GM12878 (cell line): ENCODE results near the gene TBC1D8. TPM values are rescaled to one million over a fixed set of nuclear protein-coding genes. Genes with fewer than 3 reads are reported as not detected.

Source experiments
- ATAC-seq: fragments of 200-7000 bp; cut with Tn5 transposase; 3 replicates; pipeline ENCODE4 v1.9.1; 2020; ENCODE audit warnings: mild to moderate bottlenecking, moderate library complexity
- BruUV-seq: library from RNA; stranded (reverse); fragments of 400-500 nt; replicated peaks from 2 replicates; lab custom pipeline; 2021; lab: Mats Ljungman, UMichigan
- CTCF ChIA-PET: fragments of 300-600 bp; sonication (Branson Sonifier 250); formaldehyde crosslinking; extraction: SDS; loops from one replicate; lab custom pipeline; 2021; ENCODE audit warnings: inconsistent platforms; lab: Yijun Ruan, JAX
- POLR2A ChIA-PET: fragments of 350-600 bp; formaldehyde crosslinking; extraction: SDS; loops from one replicate; lab custom pipeline; 2021; ENCODE audit warnings: inconsistent platforms; lab: Charles Lee
- RAD21 ChIA-PET: fragments of 300-600 bp; sonication (Branson Sonifier 250); formaldehyde crosslinking; loops from one replicate; lab custom pipeline; 2023; ENCODE audit warnings: antibody characterized with exemption; ENCODE audit not compliant: unreplicated experiment; lab: Charles Lee
- SMC1A ChIA-PET: fragments of 300-600 bp; sonication (Branson Sonifier 250); formaldehyde crosslinking; loops from one replicate; lab custom pipeline; 2023; ENCODE audit not compliant: unreplicated experiment, uncharacterized antibody; lab: Charles Lee
- DNase-seq: peaks from one replicate; pipeline ENCODE4 v3.0.0-alpha.2; 2011; ENCODE audit warnings: low read depth, low spot score
- FAIRE-seq: peaks from 3 replicates; lab custom pipeline; 2011; peaks lifted over from hg19 to GRCh38; lab: Jason Lieb, UNC
- H2AFZ ChIP-seq: 2 replicates; pipeline ENCODE4 v1.6.0; 2011; ENCODE audit warnings: low read depth, low read length, control low read depth; ENCODE audit not compliant: control insufficient read depth
- H3K27ac ChIP-seq: 2 replicates; pipeline ENCODE4 v1.5.1; 2011; ENCODE audit warnings: control low read depth; ENCODE audit not compliant: control insufficient read depth, insufficient read depth
- H3K27me3 ChIP-seq, 2 experiments: replicated peaks in 1 of 2; 2 replicates each; pipeline versions ENCODE4 v1.6.0 to v1.6.1; 2011; ENCODE audit warnings: low read length in 1 of 2; ENCODE audit not compliant: control insufficient read depth in 2 of 2, insufficient read depth in 2 of 2
- H3K36me3 ChIP-seq, 2 experiments: 2 replicates each; pipeline ENCODE4 v1.5.1; 2011; ENCODE audit warnings: low read length in 1 of 2; ENCODE audit not compliant: control insufficient read depth in 2 of 2, insufficient read depth in 2 of 2
- H3K4me1 ChIP-seq: 2 replicates; pipeline ENCODE4 v1.6.1; 2011; ENCODE audit warnings: mild to moderate bottlenecking, low read length, moderate library complexity, mixed read lengths; ENCODE audit not compliant: control insufficient read depth, insufficient read depth
- H3K4me2 ChIP-seq: 2 replicates; pipeline ENCODE4 v1.6.0; 2011; ENCODE audit warnings: control low read depth; ENCODE audit not compliant: control insufficient read depth, insufficient read depth
- H3K4me3 ChIP-seq: fragments of 200-600 bp; sonication (generic); 2 replicates; pipeline ENCODE4 v1.5.1; 2016
- H3K79me2 ChIP-seq: 2 replicates; pipeline ENCODE4 v1.6.0; 2011; ENCODE audit warnings: low read length; ENCODE audit not compliant: control insufficient read depth, insufficient read depth
- H3K9ac ChIP-seq: 2 replicates; pipeline ENCODE4 v1.8.0; 2011; ENCODE audit warnings: low read length, control low read depth, mixed read lengths; ENCODE audit not compliant: control insufficient read depth, insufficient read depth
- H3K9me3 ChIP-seq: replicated peaks from 3 replicates; pipeline ENCODE4 v1.5.1; 2011; ENCODE audit warnings: mild to moderate bottlenecking, low read length; ENCODE audit not compliant: control insufficient read depth, insufficient read depth
- H4K20me1 ChIP-seq: 2 replicates; pipeline ENCODE4 v1.6.0; 2011; ENCODE audit not compliant: control insufficient read depth, insufficient read depth
- ATF2 ChIP-seq: IDR thresholded peaks from 2 replicates; pipeline ENCODE4 v1.6.1; 2012; ENCODE audit warnings: low read length, inconsistent platforms
- BCL11A ChIP-seq: IDR thresholded peaks from 2 replicates; pipeline ENCODE4 v1.6.1; 2011; ENCODE audit warnings: low read depth, low read length
- BHLHE40 ChIP-seq, 2 experiments: fragments of 450-650 bp in 1 of 2; IDR thresholded peaks; 2 replicates each; pipeline ENCODE4 v1.6.1; 2011 to 2017; ENCODE audit warnings: low read depth in 2 of 2, borderline replicate concordance in 1 of 2, improper control_type of control experiment in 1 of 2, low read length in 1 of 2, mild to moderate bottlenecking in 1 of 2
- E2F4 ChIP-seq: IDR thresholded peaks from 2 replicates; pipeline ENCODE4 v1.6.1; 2012; ENCODE audit warnings: low read depth, low read length, improper control_type of control experiment
- EP300 ChIP-seq, 2 experiments: fragments of 150-350 bp in 1 of 2; IDR thresholded peaks; 2 replicates each; pipeline ENCODE4 v1.6.1; 2011 to 2012; ENCODE audit warnings: low read depth in 2 of 2, low read length in 2 of 2, borderline replicate concordance in 1 of 2, improper control_type of control experiment in 1 of 2, inconsistent platforms in 1 of 2; ENCODE audit not compliant: control insufficient read depth in 1 of 2
- KDM1A ChIP-seq: fragments of 200-600 bp; sonication (generic); IDR thresholded peaks from 2 replicates; pipeline ENCODE4 v1.6.1; 2016; ENCODE audit warnings: borderline replicate concordance
- MTA3 ChIP-seq: IDR thresholded peaks from 2 replicates; pipeline ENCODE4 v1.6.1; 2012; ENCODE audit warnings: low read length, inconsistent platforms, borderline replicate concordance
- MYB ChIP-seq: fragments of 150-350 bp; IDR thresholded peaks from 2 replicates; pipeline ENCODE4 v1.6.1; 2014; ENCODE audit warnings: mild to moderate bottlenecking, low read depth, low read length, borderline replicate concordance
- NBN ChIP-seq: fragments of 450-650 bp; IDR thresholded peaks from 2 replicates; pipeline ENCODE4 v1.6.1; 2016
- NFIC ChIP-seq: IDR thresholded peaks from 2 replicates; pipeline ENCODE4 v1.6.1; 2012; ENCODE audit warnings: low read depth, mild to moderate bottlenecking, inconsistent platforms, low read length, moderate library complexity
- NR2C1 ChIP-seq: fragments of 450-650 bp; IDR thresholded peaks from 2 replicates; pipeline ENCODE4 v1.6.1; 2017; ENCODE audit warnings: antibody characterized with exemption, mild to moderate bottlenecking, moderate library complexity
- PAX5 ChIP-seq: IDR thresholded peaks from 2 replicates; pipeline ENCODE4 v1.6.1; 2011; ENCODE audit warnings: low read depth, low read length, borderline replicate concordance
- PKNOX1 ChIP-seq: fragments of 450-650 bp; IDR thresholded peaks from 2 replicates; pipeline ENCODE4 v1.6.1; 2016; ENCODE audit warnings: mild to moderate bottlenecking
- RAD21 ChIP-seq: IDR thresholded peaks from 2 replicates; pipeline ENCODE4 v1.6.1; 2011; ENCODE audit warnings: mild to moderate bottlenecking, low read depth, low read length, moderate library complexity; ENCODE audit not compliant: insufficient read depth
- RCOR1 ChIP-seq: conservative IDR thresholded peaks from 2 replicates; pipeline ENCODE4 v1.6.1; 2012; ENCODE audit warnings: low read depth, low read length, improper control_type of control experiment
- SUPT20H ChIP-seq: IDR thresholded peaks from 2 replicates; pipeline ENCODE4 v1.6.1; 2011; ENCODE audit warnings: low read depth, mild to moderate bottlenecking, low read length, moderate library complexity, borderline replicate concordance; ENCODE audit not compliant: control insufficient read depth
- USF2 ChIP-seq: IDR thresholded peaks from 2 replicates; pipeline ENCODE4 v1.6.1; 2011; ENCODE audit warnings: low read depth, low read length, improper control_type of control experiment, borderline replicate concordance
- ZNF384 ChIP-seq: IDR thresholded peaks from 2 replicates; pipeline ENCODE4 v1.6.1; 2012; ENCODE audit warnings: low read depth, mild to moderate bottlenecking, low read length, improper control_type of control experiment, borderline replicate concordance
- WGBS: methylation state at CpG from one replicate; pipeline ENCODE4 v1.1.6; 2016; ENCODE audit warnings: low lambda C conversion rate; ENCODE audit not compliant: insufficient replicate concordance, insufficient coverage; ENCODE audit errors: missing lambda C conversion rate; 5-methylcytosine and 5-hydroxymethylcytosine counted together
- in situ Hi-C: fragments of 300-500 bp; cut with MboI; formaldehyde crosslinking; loops from 9 replicates; pipeline ENCODE4 v1.14.3; 2018; ENCODE audit warnings: mixed read lengths
- intact Hi-C: fragments of 100-400 bp; cut with micrococcal nuclease; formaldehyde crosslinking; loops from one replicate; pipeline ENCODE4 v1.14.2; 2022; ENCODE audit not compliant: unreplicated experiment
- polyA plus RNA-seq, 11 experiments: library from polyadenylated mRNA; depleted of rRNA in 4 of 11; unstranded in 6 of 11; stranded (reverse) in 5 of 11; fragments of >200 nt; fragmentation: Nextera tagmentation in 4 of 11; fragmentation: Illumina TruSeq in 1 of 11; extraction: Ambion mirVana in 4 of 11; extraction: Trizol in 1 of 11; gene quantifications; 1 replicate in 1 of 11; 2 replicates in 10 of 11; pipeline versions ENCODE4 v1.2.1 to v1.2.3, GENCODE V29; 2011 to 2016; ENCODE audit warnings: inconsistent platforms in 2 of 11, missing spikeins in 2 of 11, low read depth in 1 of 11
- total RNA-seq, 4 experiments: library from RNA; depleted of rRNA in 3 of 4; stranded (reverse); fragments of >200 nt in 3 of 4; fragmentation: Illumina TruSeq in 1 of 4; extraction: Trizol in 1 of 4; gene quantifications; 2 replicates each; pipeline versions ENCODE4 v1.2.1 to v1.2.3, GENCODE V29; 2013 to 2021

The TBC1D8 gene
- total and polyA plus RNA-seq, 10 of the 15 experiments (the other 5 are each of a cell fraction or from before 2014, with no cell fraction given): 0.80 to 4.9 (median 4.4) TPM

GRCh38 chr2:101064868-101065549, 86.2 kb downstream of the TBC1D8 start:
- WGBS: 16% methylated on average over 4 of the region's 4 CpGs
- Histone ChIP-seq H4K20me1 (no peaks in the 10 kb centered on the region), H3K9ac (no peak overlapping the region), H3K9me3 (no peaks in the 10 kb centered on the region), H3K36me3 (no peaks in the 10 kb centered on the region), H3K4me2 (peak overlapping the region; percentile 17), H2AFZ (no peak overlapping the region), H3K27me3 (no peaks in the 10 kb centered on the region), H3K4me1 (peaks cover 11% of the 10 kb centered on the region), H3K27ac (peak overlapping the region; percentile 53), H3K4me3 (no peak overlapping the region), H3K79me2 (no peaks in the 10 kb centered on the region)
- ChIA-PET POLR2A (interaction anchor here (1.0 to 1.5 kb wide), 3 partner anchors 9 to 88 kb away, joined by 3 to 4 read pairs (median 3); no protein-coding TSS in a partner anchor), RAD21 (interaction anchor here (0.6 to 3.2 kb wide), 7 partner anchors 22 to 86 kb away, joined by 3 to 14 read pairs (median 4); partner anchors contain the start of gene TBC1D8), CTCF (interaction anchor here (1.1 to 2.3 kb wide), 4 partner anchors 11 to 140 kb away, joined by 3 to 9 read pairs (median 4); no protein-coding TSS in a partner anchor), SMC1A (interaction anchor here (0.8 to 2.5 kb wide), 8 partner anchors 9 to 670 kb away, joined by 3 to 14 read pairs (median 4); no protein-coding TSS in a partner anchor)
- in situ Hi-C loops: no loop called here
- intact Hi-C loops: loop anchor here (1.0 to 2.0 kb wide), 3 partner anchors 20 to 53 kb away; no protein-coding TSS in a partner anchor
- FAIRE-seq: peak; percentile 47
- DNase-seq: no peak
- ATAC-seq: peak; percentile 91
- BruUV-seq: no TSS peak
- peak; percentile 92 for TF ChIP-seq PAX5
- TF ChIP-seq NBN: no peak
- TF ChIP-seq BHLHE40 (IDR thresholded peaks at IDR 0.05; ENCODE audit: borderline replicate concordance in 1 of 2, low read depth in 2 of 2, low read length in 1 of 2): peak in 1 of 2 experiments; percentile 12; a peak in 1 of 4 replicates
- no peak for TF ChIP-seq E2F4
- TF ChIP-seq USF2: no peak
- TF ChIP-seq PKNOX1: no peak
- peak; percentile 64; the same call in 1 of the 2 replicates for TF ChIP-seq NFIC
- TF ChIP-seq EP300 (IDR thresholded peaks at IDR 0.05; ENCODE audit: borderline replicate concordance in 1 of 2, control insufficient read depth in 1 of 2, low read depth in 2 of 2, low read length in 2 of 2): peak in 1 of 2 experiments; percentile 35; a peak in 2 of 4 replicates
- no peak for TF ChIP-seq RCOR1
- TF ChIP-seq MTA3: no peak
- 0 out of 2 replicates have a peak, but pooled peaks have one; percentile 10 for TF ChIP-seq BCL11A
- no peak for TF ChIP-seq KDM1A
- TF ChIP-seq NR2C1: no peak
- TF ChIP-seq RAD21: no peak
- peak; percentile 48; the same call in 1 of the 2 replicates for TF ChIP-seq ATF2
- TF ChIP-seq MYB: no peak
- TF ChIP-seq ZNF384: 0 out of 2 replicates have a peak, but pooled peaks have one; percentile 26
- TF ChIP-seq SUPT20H: no peak
